Epithelial cell of proximal tubule (primary cell): Measurements from ENCODE around the gene DISC1. TPM values are rescaled to one million over a fixed set of nuclear protein-coding genes. Genes with fewer than 3 reads are reported as not detected.

Source experiments
- DNase-seq: peaks from one replicate; pipeline ENCODE4 v3.0.0-alpha.2; 2011; ENCODE audit warnings: low read depth
- H3K4me3 ChIP-seq: 2 replicates; pipeline ENCODE4 v1.5.1; 2011; ENCODE audit warnings: low read depth, mild to moderate bottlenecking, low read length
- CTCF ChIP-seq: conservative IDR thresholded peaks from 2 replicates; pipeline ENCODE4 v1.5.1; 2012; ENCODE audit warnings: low read depth, mild to moderate bottlenecking, low read length
- total RNA-seq: library from RNA; depleted of rRNA; stranded (reverse); fragments of >200 nt; gene quantifications from 2 replicates; pipeline ENCODE4 v1.2.3, GENCODE V29; 2015

The DISC1 gene
- total RNA-seq, 1 donor from 2014 or later, result 3.1 TPM

GRCh38 chr1:231684356-231685244 lies 58.0 kb downstream of the DISC1 start:
- H3K4me3 ChIP-seq, result no peak overlapping the region
- TF ChIP-seq CTCF, result no peak
- no peak for DNase-seq

- H3K4me3 ChIP-seq, result no peak overlapping the region
- no peak for TF ChIP-seq CTCF
- DNase-seq, result no peak
These were observed 59.8 kb downstream of the DISC1 start for GRCh38 chr1:231686384-231686783.

- no peak for TF ChIP-seq CTCF
- H3K4me3 ChIP-seq, result no peak overlapping the region
- DNase-seq, result no peak
These were observed 62.4 kb downstream of the DISC1 start for GRCh38 chr1:231688989-231689388.

GRCh38 chr1:231690059-231690458 lies 63.5 kb downstream of the DISC1 start:
- TF ChIP-seq CTCF, result no peak
- DNase-seq, result no peak
- H3K4me3 ChIP-seq, result no peak overlapping the region

- peak; percentile 83 for TF ChIP-seq CTCF
- no peak for DNase-seq
- H3K4me3 ChIP-seq, result no peak overlapping the region
These were observed 65.1 kb downstream of the DISC1 start for GRCh38 chr1:231691618-231692259.

GRCh38 chr1:231693361-231694074 lies 66.9 kb downstream of the DISC1 start:
- H3K4me3 ChIP-seq, result no peak overlapping the region
- DNase-seq, result no peak

More at GRCh38 chr1:231693361-231694074, 66.9 kb downstream of the DISC1 start:
- no peak for TF ChIP-seq CTCF
